CMK (cell line): ENCODE measurements around the gene CLEC18C.
"Not testable (repeated sequence)": the region's sequence is repeated elsewhere in the genome, so short reads cannot be mapped to it uniquely, and the experiment has no call there.

ENCODE experiments used
- DNase-seq: peaks from one replicate; pipeline ENCODE4 v3.0.0-alpha.2; 2010; ENCODE audit warnings: low read depth

CLEC18C gene

GRCh38 chr16:70218586-70218985 lies 45.0 kb downstream of the CLEC18C start:
- not testable (repeated sequence) for DNase-seq

- DNase-seq: not testable (repeated sequence)
Measured at GRCh38 chr16:70222574-70222973, 49.0 kb downstream of the CLEC18C start.

DNA sequence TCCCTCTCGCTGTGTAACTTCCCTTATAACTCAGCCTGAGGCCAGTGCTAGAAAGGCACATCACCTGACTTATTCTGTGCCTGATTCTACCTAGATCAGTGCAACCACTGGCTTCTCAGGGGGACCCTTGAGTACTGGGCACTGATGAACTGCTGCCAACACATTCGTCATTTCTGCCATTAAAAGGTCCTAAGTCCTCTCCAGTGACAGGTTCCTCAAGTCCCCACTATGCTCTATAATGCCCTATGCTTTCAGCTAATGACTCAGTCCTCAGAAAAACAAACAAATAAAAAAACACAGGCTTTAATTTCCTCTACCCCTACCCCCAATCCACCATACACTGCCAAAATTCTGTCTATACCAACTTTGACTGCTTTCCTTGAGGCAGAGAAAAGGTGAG lies 49.6 kb downstream of the CLEC18C start:
- not testable (repeated sequence) for DNase-seq

- DNase-seq: not testable (repeated sequence)
Measured at GRCh38 chr16:70223971-70224513, 50.5 kb downstream of the CLEC18C start.

DNA sequence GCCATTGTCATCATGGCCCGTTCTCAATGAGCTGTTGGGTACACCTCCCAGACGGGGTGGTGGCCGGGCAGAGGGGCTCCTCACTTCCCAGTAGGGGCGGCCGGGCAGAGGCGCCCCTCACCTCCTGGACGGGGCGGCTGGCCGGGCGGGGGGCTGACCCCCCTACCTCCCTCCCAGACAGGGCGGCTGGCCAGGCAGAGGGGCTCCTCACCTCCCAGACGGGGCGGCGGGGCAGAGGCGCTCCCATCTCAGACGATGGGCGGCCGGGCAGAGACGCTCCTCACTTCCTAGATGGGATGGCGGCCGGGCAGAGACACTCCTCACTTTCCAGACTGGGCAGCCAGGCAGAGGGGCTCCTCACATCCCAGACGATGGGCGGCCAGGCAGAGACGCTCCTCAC lies 51.1 kb downstream of the CLEC18C start:
- DNase-seq: not testable (repeated sequence)

DNA sequence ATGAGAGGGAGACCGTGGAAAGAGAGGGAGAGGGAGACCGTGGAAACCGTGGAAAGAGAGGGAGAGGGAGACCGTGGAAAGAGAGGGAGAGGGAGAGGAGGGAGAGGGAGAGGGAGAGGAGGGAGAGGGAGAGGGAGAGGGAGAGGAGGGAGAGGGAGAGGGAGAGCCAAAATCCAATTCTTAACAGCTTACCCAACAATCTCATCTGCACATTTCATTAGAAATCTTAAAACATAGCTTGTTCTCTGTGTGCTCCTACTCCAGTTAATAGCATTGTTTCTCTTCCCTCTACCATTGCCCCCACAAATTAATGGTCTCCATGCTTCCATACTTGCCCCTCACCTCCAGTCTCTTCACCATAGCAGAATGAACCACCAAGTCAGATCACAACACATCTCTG lies 51.8 kb downstream of the CLEC18C start:
- not testable (repeated sequence) for DNase-seq

DNA sequence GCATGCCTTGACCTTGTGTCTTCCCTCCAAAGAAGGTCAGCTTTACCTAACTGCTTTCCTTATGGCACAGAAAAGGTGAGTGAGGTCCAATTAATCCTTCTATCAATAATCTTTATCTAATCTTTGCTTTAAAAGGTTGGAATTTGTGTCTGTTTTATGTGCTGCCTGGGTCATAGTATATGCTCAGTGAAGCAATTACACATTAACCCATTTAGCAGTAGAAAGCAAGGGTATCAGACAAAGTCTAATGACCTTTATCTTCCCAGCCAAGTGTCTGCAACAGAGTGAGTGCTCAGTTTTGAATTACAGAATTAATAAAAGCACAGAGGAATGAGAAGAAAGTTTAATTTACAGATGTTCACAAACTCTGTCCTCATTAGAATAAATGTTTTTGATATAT lies 52.4 kb downstream of the CLEC18C start:
- DNase-seq: not testable (repeated sequence)

- DNase-seq: not testable (repeated sequence)
Measured at GRCh38 chr16:70231831-70232230, 58.2 kb downstream of the CLEC18C start.
